ENCODE results near the gene FCHSD2. TPM values are rescaled to one million over a fixed set of nuclear protein-coding genes. Genes with fewer than 3 reads are reported as not detected.

The FCHSD2 gene
- 5.1 and 5.9 TPM in 2 replicates for total RNA-seq (2014; rRNA removed)
- polyA plus RNA-seq (2012): 9.2 TPM

DNA sequence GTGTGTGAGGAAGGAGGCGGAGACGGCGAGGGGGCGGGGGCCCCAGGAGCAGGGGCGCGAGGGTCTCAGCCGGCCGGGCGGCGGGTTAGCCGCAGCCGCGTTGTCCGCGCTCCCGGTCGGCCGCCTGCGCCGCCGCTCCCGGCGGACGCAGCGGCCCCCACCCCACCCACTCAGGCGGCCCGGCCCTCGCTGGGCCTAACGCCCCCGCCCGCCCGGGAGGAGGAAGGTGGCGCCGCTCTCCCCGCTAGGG, at the start of gene FCHSD2:
TSS of gene FCHSD2 (minus strand) at position 191 of the 250 bp plus-strand sequence. CDS start 441 bp downstream, outside the sequence.
- DNase-seq (ENCODE audit: low read depth): no peak

DNA sequence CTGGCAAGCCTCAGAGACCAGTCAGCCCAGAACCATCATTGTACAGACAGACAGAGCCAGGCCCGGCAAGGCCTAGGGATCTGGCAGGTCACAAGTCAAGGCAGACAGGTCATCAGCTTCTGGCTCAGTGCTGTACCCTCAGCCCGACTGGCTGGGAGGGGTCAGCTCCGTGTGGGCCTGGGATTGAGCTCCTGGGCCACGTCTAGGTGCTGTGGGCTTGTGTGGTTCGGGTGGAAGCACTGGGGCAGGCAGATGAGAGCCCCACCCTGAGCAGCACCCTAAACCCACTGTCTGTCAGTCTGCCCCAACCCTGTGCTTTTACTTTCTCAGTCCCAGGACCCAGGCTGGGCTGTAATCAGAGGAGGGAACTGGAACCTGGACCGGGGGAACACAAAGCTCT, 49.0 kb upstream of the FCHSD2 start:
- no peak for DNase-seq (ENCODE audit: low read depth)

DNA sequence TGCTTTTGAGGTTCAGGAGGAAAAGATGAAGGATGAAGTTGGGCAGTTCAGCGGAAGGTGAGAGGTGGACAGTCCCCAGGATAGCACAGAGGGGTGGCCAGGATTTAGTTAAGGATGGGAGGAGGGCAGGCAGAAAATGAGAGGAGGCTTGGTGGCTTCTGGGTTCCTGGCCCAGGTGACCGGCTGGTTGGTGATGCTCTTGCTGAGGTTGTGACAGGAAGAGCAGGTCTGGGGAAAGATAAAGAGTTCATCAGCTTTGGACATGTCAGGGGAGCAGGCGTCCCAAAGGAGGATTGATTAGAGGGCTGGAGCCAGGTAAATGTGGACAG, 48.4 kb upstream of the FCHSD2 start:
- no peak for DNase-seq (ENCODE audit: low read depth)

DNA sequence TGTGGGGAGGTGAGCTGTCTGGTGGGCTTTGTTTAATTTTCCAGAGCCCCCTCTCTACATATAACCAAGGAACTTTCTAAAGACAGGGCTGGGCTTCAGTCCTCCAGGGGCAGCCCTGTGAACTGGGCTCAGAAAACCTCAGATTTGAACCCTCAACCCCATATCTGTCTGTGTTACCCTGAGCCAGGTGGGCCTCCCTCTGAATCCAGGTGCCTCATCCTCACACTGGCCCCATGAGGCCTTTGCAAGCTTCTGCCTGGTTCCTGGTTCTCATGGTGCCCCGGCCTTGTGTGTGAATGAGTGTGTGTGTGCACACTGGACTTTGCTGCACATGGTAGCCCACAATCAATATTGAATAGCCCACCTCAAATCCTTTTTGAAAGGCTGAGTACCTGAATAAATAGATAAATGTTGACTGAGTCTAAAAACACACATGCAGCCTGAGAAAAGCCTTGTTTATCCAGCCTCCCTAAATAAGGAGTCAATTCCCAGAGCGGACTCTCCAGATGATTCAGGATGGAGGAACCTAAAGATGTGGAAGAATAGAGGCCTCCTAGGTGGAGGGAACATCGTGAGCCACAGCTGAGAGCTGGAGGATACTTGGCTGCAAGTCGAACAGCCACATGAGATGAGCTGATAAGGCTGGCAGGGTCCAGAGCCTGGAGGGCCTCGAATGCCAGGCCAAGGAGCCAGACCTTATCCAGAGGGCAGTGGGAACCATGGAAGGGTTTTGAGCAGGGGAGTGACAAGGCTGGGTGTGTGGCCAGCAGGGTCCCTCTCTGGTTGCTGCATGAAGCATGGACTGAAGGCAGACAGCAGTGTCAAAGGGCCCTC, 47.8 kb upstream of the FCHSD2 start:
- no peak for DNase-seq (ENCODE audit: low read depth)

DNA sequence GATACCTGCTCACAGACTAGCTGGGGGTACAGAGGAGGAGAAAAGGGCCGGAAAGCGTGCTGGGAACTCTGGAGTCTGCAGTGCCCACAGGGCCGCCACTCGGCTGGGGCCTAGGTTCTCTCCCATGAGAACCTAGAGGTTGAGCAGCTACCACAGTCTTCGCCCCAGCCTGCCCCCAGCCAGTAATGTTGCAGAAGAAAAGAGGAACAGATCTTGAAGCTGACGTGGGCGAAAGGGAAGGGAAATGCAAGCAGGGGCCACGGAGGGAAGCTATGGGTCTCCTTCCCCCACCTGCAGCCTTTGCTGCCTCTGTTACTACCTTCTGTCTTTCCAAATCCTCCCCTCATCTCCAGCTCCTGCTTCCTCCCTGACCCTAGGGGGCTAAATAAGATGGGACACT, 47.2 kb upstream of the FCHSD2 start:
- DNase-seq (ENCODE audit: low read depth): no peak

DNA sequence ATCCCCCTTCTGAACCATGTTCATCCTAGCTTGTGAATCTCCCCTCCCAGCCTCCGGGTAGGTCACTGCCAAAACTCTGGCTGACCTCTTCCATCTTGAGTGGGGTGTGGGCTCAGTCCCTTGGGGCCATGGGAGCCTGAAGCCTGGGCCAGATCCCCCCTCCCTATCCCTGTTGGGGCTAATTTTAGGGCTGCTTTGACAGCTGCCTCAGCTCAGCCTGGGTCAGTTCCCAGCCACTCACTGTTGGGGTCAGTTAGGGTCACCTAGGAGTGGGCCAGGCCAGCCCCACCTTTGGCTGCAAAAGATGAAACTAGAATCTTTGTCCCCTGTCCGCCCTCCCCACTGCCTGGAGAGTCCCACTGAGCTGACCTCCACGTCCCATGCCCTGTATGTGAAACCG, 46.2 kb upstream of the FCHSD2 start:
- DNase-seq (ENCODE audit: low read depth): no peak

DNA sequence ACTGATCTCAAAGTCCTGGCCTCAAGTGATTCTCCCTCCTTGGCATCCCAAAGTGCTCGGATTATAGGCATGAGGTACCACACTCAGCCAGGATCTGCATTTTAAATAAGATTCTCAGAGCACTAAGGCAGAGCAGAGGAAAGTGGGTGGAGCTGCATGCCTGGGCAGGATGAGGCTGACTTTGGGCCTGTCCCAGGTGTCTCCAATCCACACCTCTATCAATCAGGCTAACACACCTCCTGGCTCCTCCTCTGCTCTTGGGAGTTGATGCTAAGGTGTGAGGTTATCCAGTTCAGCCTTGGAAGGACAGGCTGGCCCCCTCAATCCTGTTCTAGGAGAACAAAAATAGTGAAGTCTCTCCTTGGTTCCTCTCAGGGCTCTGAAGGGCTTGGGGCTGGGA, 45.7 kb upstream of the FCHSD2 start:
- DNase-seq (ENCODE audit: low read depth): no peak

DNA sequence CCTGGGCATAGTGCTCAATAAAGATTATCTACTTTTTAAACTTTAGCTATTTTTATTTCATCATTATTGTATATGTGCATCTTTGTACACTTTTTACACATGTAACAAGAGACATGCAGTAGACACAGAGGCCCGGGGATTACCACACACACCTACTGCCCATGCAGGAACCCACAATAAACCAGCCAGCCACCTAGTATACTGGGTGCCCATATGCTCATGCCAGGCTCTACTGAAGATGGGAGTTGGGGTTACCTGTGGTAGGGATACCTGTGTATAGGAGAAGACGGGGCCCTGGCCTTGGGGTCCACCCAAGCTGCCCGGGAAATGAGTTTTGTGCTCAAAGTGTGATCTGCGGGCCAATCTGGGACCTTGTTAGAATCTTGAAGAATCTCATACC, 44.8 kb upstream of the FCHSD2 start:
- DNase-seq (ENCODE audit: low read depth): no peak

DNA sequence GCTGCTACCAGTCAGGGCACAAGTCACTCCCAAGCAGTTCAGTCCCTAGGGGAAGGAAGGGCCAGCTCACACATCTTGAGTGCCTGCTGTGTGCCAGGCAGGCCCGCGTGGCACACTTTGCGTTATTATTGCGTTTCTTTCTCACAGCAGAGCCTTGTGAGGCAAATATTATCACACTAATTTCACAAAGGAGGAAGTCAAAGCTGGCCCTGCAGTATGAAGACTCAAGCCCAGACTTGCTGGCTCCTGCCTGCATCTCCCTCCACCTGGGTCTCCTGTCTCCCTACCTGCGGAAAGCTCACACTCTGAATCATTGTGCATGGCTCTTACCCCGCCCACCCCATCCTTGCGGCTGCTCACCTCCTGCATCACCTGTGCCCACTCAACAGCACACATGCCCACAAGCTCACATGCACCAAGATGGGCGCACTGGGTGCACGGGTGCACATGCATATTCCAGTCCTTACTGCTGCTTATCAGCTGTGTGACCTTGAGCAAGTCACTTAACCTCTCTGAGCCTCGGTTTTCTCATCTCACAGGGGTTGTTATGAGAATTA, 44.3 kb upstream of the FCHSD2 start:
- DNase-seq (ENCODE audit: low read depth): no peak

DNA sequence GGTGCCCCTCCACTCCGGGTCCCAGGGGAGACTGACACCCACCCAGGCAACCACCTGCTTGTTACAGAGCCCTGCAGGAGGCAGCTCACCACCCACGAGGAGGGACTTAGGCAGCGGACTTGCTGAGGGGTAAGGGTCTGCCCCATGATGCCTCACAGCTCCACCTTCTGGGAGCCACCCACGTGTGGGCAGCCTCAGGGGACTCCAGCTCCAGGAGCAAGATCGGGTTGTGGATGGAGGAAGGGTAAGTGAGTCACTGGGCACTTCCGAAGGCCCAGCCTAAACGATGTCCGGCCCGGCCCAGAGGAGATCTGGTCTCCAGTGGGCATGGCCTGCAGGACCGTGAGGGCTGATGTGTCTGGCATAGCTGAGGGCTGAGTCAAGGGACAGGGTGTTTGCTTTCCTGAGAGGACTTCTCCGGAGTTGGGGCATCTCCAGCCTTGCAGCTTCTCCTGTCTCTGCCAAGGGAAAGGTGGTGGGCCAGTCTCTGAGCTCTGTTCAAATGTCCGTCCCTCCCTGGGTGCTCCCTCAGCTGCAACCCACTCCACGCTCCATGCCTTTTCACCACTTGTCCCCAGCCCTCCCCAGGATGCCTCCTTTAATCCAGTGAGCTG, 43.7 kb upstream of the FCHSD2 start:
- peak; percentile 88 for DNase-seq (ENCODE audit: low read depth)

DNA sequence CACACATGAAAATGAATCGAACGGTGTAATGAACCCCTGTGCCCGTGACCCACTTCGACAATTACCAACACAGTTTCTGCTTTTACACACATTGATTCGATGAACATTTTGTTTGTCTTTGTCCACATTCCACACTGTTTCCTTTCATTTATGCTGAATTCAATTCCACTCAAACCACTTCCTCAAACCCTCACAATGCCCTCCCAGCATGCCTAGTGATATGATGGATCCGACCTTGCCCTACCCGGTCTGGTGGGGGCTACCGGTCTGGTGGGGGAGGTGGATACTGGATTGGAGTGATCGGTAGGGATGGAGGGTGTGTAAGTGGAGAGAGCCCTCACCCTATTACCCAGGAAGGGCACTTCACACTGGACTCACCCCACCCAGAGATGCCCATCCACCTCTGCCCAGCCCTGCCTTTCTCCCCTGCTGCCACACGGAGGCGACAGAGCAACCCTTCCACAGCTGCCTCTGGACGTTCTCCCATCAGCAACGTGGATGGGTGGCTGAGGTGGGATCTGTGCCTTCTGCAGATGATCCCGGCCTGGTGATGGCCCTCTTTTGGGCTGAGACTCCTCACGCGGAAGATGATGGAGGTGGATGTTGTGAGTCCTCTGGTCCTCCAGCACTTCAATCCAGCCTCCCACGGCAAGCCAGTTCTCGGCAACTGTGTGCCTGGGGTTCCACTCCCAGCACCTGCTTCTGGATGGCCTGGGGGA, 43.0 kb upstream of the FCHSD2 start:
- peak; percentile 60 for DNase-seq (ENCODE audit: low read depth)

DNA sequence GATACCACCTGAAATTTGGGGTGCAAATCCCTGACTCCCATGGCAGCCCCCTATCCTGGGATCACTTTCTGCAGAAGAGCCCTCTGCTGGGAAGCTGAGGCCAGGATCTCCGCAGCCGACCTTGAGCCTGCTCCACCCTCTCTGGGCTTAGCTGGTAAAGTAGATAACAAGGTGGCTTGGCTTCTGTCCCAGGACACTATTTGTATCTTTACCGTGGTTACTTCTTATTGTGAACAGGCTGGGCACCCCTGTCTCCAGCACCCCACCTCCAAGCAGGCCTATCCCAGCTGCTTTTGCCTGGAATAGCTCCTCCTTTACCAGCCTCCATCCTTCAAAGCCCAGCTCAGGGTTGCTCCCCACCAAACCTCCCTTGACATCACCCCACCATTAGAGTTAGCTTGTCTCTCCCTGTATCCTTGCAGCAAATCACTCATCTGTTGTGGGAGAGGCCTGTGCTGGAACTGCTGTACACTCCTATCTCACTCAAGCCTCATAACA, 40.8 kb upstream of the FCHSD2 start:
- DNase-seq (ENCODE audit: low read depth): no peak

DNA sequence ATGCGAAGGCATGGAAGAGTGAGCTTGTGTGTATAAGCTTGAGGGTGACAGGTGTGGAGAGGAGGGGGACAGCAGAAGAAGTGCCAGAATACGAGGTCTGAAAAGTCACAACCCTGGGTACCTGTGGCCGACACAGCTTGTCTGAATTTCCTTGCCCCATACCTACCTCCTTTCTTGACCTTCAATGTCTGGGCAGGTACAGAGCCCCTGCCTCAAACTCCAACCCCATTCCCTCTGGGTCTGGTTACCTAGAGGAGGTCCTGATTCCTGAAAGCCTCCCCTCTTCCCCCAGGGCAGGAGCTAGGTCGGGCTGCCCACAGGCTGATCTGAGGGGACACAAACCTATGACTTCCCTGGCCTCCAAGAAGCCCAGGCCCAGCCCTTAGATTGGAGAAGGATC, 36.6 kb upstream of the FCHSD2 start:
- DNase-seq (ENCODE audit: low read depth): no peak

DNA sequence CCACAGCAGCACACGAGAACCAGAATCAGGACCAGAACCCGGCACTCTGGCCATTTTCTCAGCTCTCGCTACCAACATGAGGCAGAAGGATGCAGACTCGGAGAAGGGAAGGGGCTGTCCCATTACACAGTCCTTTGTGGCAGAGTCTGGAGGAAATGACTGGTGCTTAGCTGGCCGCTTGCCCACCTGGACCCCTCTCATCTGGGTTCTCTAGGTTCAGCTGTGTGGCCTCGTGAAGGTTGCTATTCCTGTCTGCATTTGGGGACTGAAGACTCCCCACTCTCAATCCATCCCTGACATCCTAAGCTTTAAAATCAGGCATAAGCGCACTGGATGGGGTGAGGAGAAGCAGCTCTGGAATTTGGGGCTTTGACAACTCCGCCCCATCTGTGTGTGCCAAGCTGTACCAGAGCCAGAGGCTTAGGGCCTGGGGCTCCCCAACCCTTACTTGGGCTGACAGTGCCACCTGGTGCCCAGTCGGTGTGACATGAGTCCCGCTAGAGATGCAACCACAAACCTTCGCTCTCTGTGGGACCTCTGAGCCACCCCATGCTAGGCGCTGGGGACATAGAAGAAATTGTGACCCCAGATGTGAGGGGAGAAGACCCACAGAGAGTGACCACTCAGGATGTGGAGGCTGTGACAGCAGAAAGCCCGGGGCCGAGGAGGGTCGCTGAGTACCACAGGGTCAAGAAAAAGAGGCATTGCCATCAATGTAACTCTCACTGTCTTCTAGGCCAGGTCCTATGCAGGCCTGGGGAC, 35.8 kb upstream of the FCHSD2 start:
- DNase-seq (ENCODE audit: low read depth): peak; percentile 70

DNA sequence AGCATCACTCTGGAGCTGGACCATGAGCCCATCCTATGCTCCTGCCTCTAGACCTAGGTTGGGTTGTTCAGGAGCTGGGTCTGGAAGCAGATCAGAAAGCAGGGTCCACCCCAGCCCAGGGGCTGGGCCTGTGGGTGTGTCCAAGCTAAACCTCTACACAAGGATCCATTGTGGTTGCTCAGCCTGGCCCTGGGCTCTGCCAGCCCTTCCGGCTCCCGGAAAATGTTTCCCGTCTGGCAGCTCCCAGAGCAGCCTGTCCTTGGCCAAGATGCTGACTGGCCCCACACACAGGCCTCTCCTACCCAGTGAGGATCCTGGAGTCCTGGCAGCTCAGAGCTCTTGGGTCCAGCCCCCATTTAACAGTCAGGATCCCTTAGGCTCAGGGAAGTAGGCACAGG, 35.3 kb upstream of the FCHSD2 start:
- no peak for DNase-seq (ENCODE audit: low read depth)

DNA sequence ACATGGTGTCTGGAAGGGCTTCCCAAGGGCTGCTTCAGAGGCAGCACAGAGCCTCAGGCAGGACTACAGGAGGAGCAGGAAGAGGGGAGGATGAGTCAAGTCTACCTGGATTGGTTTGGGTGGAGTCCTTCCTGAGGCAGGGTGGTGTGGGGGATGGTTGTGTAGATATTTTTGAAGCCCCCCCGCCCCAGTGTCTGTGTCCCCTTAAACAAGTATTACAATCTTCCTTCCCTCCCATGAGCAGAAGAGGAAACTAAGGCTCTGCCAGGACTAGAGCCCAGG, 34.7 kb upstream of the FCHSD2 start:
- no peak for DNase-seq (ENCODE audit: low read depth)

DNA sequence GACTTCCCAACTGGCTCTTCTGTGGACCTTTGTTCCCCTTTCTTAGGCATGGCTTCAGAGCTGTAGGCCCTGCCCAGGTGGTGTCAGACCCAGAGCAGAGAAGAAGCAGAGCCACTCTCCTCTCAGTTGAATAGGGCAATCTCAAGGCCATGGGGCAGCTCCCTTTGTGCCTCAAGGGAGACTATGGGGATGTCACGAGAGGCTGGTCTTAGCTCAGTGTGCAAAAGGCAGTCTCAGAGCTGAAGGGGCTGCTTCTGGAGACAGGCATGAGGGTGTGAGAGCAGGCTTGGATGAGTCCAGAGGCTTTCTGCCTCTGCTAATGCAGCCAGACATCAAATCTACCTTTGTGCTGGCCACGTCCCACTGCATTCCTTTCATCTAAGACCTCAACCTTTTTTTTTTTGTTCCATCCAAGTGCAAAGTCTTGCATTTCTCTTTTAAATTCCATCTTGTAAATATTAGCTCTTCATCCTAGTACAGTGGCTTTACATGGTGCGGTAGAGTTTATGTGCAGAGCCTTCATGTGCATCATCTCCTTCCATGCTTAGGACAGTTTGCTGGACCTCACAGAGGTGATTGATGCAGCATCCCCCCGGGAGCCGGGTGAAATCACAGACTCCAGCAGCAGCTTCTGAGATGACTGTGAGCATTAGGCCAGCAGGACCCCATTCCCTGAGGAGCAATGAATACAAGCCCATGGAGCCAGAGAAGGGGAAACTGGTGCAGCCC, 34.2 kb upstream of the FCHSD2 start:
- no peak for DNase-seq (ENCODE audit: low read depth)

DNA sequence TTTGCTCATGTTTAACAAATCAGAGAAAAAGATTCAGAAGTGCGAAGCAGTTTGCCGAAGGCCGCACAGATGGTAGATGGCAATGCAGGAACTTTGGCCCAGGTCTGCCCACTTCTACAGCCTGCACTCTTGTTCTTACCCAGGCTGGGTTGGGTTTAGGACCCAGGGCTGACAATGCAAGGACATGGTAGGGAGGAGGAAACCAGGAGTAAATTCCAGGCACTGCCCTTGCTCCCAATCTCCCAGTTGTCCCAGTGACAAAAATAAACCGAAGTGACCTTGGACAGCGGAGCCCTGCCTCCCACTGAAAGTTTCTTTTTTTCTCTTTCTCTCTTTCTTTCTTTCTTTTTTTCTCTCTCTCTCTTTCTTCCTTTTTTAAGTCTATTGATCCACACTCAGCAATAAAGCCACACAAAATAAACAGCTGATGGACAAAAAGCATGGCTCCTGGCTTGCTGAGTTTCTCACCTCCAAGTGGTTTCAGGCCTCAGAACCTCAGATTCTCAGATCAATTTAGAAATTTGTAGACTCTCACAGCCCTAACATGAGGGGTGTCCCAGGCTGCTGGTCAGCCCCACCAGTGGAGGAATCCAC, 33.5 kb upstream of the FCHSD2 start:
- no peak for DNase-seq (ENCODE audit: low read depth)

DNA sequence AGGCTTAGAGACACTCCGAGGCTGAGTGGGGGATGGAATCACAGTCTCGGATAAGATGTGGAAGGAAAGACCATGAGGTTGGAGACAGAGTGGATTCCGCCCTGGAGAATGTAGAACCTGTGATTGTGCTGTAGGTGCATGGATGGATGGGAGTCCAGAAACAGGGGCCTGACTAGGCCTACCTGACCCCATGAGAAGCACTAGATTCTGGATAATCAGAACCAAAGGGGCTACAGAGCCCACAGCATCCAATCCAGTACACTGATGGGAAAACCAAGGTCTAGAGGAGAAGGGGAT, 32.3 kb upstream of the FCHSD2 start:
- no peak for DNase-seq (ENCODE audit: low read depth)

DNA sequence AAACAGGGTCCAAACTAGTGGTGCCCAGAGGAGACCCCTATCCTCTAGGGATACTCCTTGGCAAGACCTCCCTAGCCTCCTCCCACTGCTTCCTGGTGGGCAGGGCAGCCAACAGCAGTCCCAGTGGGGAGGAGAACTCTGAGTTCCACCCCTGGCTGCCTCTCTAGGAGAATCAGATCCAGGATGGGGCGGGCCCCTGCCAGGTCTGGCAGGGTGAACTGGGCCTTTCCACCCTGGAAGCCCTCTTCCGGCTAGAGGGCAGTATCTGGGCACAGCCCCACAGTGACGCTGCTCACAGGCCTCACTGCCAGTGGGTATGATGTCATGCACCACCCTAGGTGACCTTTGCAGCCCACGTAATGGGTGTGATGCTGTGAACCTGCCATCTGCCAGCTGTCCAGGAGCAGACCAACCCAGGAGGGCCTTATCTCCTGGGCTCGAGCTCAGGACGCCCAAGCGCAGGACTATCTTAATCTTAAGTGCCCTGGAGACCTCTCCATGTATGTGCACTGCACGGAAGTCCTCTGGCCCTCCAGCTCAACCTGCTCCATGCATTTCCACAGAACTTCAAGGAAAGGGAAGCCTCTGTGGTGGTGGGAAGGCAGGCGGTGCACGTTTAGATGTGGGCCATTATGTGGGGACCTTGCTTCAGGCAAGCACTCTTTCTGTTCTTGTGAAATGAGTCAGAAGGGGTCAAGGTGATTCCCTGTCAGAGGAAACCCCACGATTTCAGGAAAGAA, 31.8 kb upstream of the FCHSD2 start:
- DNase-seq (ENCODE audit: low read depth): no peak
